GM20431 (cell line): ENCODE results near the gene THAP12.

Source experiments
- in situ Hi-C: fragments of 300-500 bp; cut with MseI, MboI; formaldehyde crosslinking; loops from one replicate; pipeline ENCODE4 v1.15.0; 2020; ENCODE audit warnings: low sequenced_read_pairs; ENCODE audit not compliant: unreplicated experiment

The THAP12 gene

GRCh38 chr11:76329084-76329648 is 51.8 kb downstream of the THAP12 start:
- in situ Hi-C loops = no loop called here

GRCh38 chr11:76327756-76328388 is 53.1 kb downstream of the THAP12 start:
- in situ Hi-C loops = no loop called here

- in situ Hi-C loops = no loop called here
Measured at GRCh38 chr11:76327202-76327601, 53.7 kb downstream of the THAP12 start.

DNA sequence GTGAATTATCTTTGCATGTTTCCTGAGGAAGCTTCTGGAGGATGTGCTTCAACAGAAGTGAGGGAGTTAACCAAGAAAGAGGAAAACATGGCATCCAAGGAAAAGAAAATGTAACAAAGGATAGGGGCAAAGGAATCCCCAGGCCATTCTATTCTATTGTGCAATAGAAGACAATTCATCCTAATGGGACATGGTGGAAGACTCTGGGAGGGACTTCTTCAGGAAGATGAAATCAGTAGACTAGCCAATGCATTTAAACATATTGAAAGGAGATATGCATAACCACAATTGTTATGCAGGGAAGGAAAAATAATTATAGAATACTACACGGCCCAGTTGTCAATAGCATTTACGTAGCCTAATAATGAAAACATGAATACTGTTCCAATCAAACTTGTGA is 55.7 kb downstream of the THAP12 start:
- in situ Hi-C loops = no loop called here

GRCh38 chr11:76323804-76324203 is 57.1 kb downstream of the THAP12 start:
- in situ Hi-C loops = loop anchor here (25.0 kb wide), 1 partner anchor 437 kb away; no protein-coding TSS in a partner anchor

DNA sequence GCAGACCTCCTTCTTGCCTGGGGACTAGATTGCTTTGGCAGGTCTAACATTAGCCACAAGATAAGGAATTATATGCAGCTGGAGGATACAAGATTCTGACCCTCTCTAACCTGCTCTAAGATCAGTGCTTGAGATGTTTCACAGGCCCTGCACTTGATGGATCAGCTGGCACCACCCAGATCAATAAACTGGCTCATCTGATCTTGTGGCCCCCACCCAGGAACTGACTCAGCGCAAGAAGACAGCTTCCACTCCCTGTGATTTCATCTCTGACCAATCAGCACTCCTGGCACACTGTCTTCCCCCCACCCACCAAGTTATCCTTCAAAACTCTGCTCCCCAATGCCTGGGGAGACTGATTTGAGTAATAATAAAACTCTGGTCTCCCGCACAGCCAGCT is 57.6 kb downstream of the THAP12 start:
- in situ Hi-C loops = loop anchor here (25.0 kb wide), 1 partner anchor 436 kb away; no protein-coding TSS in a partner anchor

DNA sequence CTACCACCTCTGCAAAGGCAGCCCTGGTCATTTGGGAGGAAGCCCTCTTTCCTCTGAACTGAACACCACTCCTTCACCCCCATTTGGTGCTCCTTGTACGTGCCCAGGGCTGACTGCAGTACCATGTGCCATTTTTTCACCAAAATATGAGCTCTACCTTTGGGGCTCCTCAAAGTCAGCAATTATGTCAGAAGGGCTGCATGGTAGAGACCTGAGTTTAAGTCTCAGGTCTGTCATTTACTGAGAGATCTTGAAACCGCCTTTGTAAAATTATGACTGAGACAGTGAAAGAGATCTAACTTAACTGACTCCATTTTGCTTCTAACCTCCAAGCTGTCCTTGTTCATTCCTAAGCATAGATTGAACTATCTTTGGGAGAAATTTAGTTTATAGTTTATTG is 58.0 kb downstream of the THAP12 start:
- in situ Hi-C loops = loop anchor here (25.0 kb wide), 1 partner anchor 436 kb away; no protein-coding TSS in a partner anchor

DNA sequence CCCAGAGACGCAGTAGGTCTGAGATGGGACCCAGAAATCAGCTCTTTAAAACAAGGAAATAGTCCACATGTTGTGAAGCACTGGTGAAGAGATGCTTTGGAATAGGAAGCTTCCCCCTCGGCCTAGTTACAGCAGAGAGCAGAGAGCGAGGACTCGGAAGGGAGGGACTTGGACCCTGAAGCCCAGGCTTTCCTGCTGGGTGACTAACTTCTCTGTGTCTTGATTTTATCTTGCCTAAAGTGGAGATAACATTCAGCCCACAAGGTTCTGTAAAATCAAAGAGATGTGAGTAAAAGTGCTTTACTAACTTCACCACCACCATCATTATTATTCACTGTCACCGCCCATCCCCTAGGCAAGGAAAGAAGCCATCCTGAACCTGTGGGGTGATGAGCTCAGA is 58.4 kb downstream of the THAP12 start:
- in situ Hi-C loops = loop anchor here (25.0 kb wide), 1 partner anchor 435 kb away; no protein-coding TSS in a partner anchor

DNA sequence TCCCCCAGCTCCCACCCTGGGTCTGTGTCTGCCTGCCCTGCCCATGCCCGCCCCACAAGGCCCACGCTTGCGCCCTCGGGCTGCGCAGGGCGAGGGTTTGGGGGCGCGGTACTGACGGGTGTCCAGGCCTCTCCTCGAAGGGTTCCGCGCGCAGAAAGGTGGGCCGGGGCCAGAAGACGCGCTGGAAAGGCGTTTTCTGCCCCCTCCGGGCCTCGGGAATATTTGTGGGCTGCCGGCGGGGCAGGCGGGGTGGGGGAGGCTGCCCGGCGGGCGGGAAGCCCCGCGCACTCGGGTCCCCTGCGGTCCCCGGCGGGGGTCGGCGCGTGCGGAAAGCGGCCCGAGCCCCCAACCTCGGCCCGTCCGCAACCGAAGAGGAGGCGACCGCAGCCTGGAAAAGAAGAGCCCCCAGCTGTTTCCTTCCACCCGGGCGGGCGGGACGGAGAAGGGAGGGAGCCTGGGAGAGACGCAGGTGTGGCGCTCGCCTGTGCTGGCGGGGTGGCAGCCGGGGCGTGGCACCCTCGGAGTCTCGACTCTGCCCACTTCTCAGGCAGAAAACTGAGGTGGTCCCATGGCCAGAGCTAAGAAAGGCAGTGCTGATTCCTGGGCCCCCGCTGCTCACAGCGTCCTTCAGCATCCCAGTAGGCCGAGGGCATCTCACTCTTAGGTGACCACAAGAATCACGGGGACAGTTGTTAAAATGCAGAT is 59.0 kb downstream of the THAP12 start:
- in situ Hi-C loops = loop anchor here (25.0 kb wide), 1 partner anchor 435 kb away; no protein-coding TSS in a partner anchor

- in situ Hi-C loops = loop anchor here (25.0 kb wide), 1 partner anchor 434 kb away; no protein-coding TSS in a partner anchor
Measured at GRCh38 chr11:76321340-76321739, 59.6 kb downstream of the THAP12 start.

DNA sequence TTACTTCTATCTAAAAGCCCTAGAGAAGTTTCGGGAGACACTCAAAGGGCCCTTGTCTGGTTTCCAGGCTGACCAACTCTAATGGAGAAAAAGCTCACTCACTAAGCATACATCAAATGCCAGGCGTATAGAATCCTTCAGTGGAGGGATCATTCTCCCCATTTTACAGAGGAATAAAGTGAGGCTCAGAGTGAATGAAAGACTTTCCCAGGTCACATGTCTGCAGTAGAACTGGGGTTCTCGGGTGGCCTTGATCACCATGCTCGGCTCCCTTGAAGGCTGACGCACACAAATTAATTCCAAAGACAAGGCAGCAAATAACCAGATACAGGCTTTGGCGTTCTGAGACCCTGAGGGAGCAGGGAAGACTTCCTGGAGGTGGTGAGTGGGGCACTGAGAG is 60.0 kb downstream of the THAP12 start:
- in situ Hi-C loops = loop anchor here (25.0 kb wide), 1 partner anchor 434 kb away; no protein-coding TSS in a partner anchor

GRCh38 chr11:76319798-76320197 is 61.1 kb downstream of the THAP12 start:
- in situ Hi-C loops = loop anchor here (5.0 to 25.0 kb wide), 2 partner anchors 112 to 432 kb away; partner anchors contain the start of gene WNT11

DNA sequence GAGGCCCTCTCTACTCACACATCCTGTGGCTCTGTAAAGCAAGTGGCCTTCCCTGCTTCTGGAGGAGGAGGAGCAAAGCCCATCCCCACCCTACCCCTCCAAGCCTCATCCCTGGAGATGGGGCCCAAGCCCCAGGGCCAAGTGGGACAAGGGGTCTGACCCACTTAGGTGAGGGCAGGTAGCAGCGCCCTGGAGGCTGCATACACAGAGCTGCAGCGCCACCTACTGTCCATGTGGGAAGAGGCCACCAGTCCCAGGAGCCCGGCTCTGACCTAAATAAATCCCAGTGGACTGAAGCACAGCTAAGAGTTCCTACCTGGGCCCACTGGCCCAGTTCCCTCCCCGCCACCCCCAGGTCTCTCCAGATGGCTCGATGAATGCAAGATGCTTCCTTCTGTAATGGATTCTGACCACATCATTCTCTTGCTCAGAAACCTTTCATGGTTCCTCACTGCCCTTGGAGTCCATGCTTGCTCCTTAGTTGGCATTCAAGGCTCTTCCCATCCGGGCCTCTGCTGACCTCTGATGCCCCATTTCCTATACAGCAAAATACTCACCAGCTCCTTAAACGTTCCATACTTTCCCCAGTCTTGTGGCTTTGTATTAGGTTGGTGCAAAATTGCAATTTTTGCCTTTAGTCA is 62.1 kb downstream of the THAP12 start:
- in situ Hi-C loops = loop anchor here (5.0 to 25.0 kb wide), 2 partner anchors 112 to 432 kb away; partner anchors contain the start of gene WNT11

DNA sequence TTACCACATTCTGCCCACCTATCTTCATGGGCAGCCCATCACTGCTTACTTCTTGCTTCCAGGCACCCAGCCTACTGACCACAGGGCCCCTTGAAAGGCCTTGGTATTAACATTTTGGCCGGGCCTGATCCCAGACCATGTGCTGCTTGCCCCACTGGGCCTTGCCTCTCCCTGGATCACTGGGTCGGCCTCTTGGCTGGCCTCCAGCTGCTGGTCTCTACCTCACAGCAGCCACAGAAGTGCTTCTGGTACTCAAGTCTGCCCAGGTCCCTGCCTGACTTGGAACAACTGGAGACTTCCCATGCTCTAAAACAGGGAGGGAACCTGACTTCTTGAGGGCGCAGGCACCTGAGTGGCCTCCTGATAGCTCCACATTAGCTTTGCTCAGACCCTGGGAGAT is 63.6 kb downstream of the THAP12 start:
- in situ Hi-C loops = loop anchor here (5.0 to 25.0 kb wide), 2 partner anchors 110 to 430 kb away; partner anchors contain the start of gene WNT11

- in situ Hi-C loops = loop anchor here (5.0 to 25.0 kb wide), 2 partner anchors 109 to 429 kb away; partner anchors contain the start of gene WNT11
Measured at GRCh38 chr11:76316726-76317125, 64.2 kb downstream of the THAP12 start.

GRCh38 chr11:76315182-76315853 is 65.6 kb downstream of the THAP12 start:
- in situ Hi-C loops = loop anchor here (5.0 to 25.0 kb wide), 2 partner anchors 108 to 428 kb away; partner anchors contain the start of gene WNT11

- in situ Hi-C loops = loop anchor here (5.0 to 25.0 kb wide), 2 partner anchors 107 to 427 kb away; partner anchors contain the start of gene WNT11
Measured at GRCh38 chr11:76314741-76315090, 66.2 kb downstream of the THAP12 start.

DNA sequence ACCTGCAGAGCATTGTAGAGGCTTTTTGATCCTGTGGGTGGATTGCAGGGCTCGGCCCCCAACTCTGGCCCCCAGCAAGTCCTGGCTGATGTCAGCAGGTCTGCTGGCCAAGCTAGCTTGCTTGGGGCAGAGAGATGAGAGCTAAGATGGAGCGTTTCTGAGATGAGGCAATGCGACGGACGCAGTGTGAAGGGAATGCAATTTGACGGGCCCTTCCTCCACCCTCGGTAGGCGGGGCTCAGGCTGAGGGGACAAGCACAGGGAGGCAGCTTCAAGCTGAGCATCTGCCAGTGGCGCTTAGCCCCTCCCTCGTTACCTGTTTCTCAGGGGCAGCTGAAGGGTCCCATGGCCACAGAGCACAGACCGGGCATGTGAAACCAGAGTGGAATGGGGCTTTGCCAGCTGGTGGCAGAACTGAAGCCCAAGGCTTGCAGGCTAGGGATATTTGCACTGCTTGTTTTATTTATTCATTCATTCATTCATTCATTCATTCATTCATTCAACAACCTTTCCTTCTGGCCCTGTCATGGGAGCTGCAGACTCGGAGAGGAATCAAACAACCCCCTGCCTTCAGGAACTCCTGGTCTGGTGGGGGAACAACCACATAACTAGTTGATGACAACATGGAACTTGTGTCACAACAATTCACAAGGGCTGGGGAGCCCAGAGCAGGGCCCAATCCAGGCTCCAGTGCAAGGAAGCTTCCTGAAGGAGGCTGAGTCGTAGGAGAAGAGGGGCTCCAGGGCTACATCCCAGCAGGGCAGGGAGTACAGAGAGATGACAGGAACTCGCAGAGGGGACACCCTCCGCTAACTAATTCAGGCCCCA is 66.8 kb downstream of the THAP12 start:
- in situ Hi-C loops = loop anchor here (25.0 kb wide), 1 partner anchor 427 kb away; no protein-coding TSS in a partner anchor
